GM20000 (cell line): ENCODE results near the gene MSANTD1.

Experiments used
- DNase-seq: peaks from one replicate; pipeline ENCODE4 v3.0.0; 2012; ENCODE audit warnings: low spot score
- CTCF ChIP-seq: IDR thresholded peaks from 2 replicates; pipeline ENCODE4 v1.5.1; 2012; ENCODE audit warnings: mild to moderate bottlenecking, control low read depth; ENCODE audit errors: extremely low read depth, missing control alignments

The MSANTD1 gene

GRCh38 chr4:3203971-3204431 is 45.0 kb upstream of the MSANTD1 start:
- DNase-seq = no peak
- no peak for TF ChIP-seq CTCF

GRCh38 chr4:3205995-3206394 is 43.0 kb upstream of the MSANTD1 start:
- DNase-seq = no peak
- TF ChIP-seq CTCF = no peak

- DNase-seq = no peak
These were observed 42.4 kb upstream of the MSANTD1 start for GRCh38 chr4:3206439-3207100.

GRCh38 chr4:3207531-3208037 is 41.4 kb upstream of the MSANTD1 start:
- no peak for DNase-seq
- no peak for TF ChIP-seq CTCF

More at GRCh38 chr4:3206439-3207100, 42.4 kb upstream of the MSANTD1 start:
- no peak for TF ChIP-seq CTCF

GRCh38 chr4:3208826-3209225 is 40.1 kb upstream of the MSANTD1 start:
- TF ChIP-seq CTCF = no peak
- no peak for DNase-seq

- DNase-seq = no peak
- TF ChIP-seq CTCF = no peak
These were observed 39.2 kb upstream of the MSANTD1 start for GRCh38 chr4:3209551-3210325.

GRCh38 chr4:3210467-3210866 is 38.5 kb upstream of the MSANTD1 start:
- TF ChIP-seq CTCF = no peak
- DNase-seq = no peak
